Osteoblast (primary cell): ENCODE measurements around the gene ARHGAP27. TPM values are rescaled to one million over a fixed set of nuclear protein-coding genes. Genes with fewer than 3 reads are reported as not detected.

ENCODE experiments used
- DNase-seq: peaks from one replicate; pipeline ENCODE4 v3.0.0; 2011; ENCODE audit warnings: low spot score, mixed read lengths; ENCODE audit not compliant: insufficient read length; ENCODE audit errors: missing footprints
- H2AFZ ChIP-seq: 2 replicates; pipeline ENCODE4 v1.6.0; 2011; ENCODE audit warnings: mild to moderate bottlenecking, low read length
- H3K27ac ChIP-seq: 2 replicates; pipeline ENCODE4 v1.5.1; 2011; ENCODE audit warnings: mild to moderate bottlenecking, low read depth, low read length, moderate library complexity
- H3K27me3 ChIP-seq: 2 replicates; pipeline ENCODE4 v1.6.0; 2012; ENCODE audit warnings: mild to moderate bottlenecking, control low read depth, inconsistent platforms, low read length, moderate library complexity; ENCODE audit not compliant: insufficient read depth
- H3K36me3 ChIP-seq: 2 replicates; pipeline ENCODE4 v1.5.1; 2011; ENCODE audit warnings: mild to moderate bottlenecking, low read length, control low read depth, moderate library complexity; ENCODE audit not compliant: insufficient read depth
- H3K4me1 ChIP-seq: 2 replicates; pipeline ENCODE4 v1.5.1; 2011; ENCODE audit warnings: mild to moderate bottlenecking, low read length, control low read depth, moderate library complexity; ENCODE audit not compliant: insufficient read depth
- H3K4me2 ChIP-seq: 2 replicates; pipeline ENCODE4 v1.6.0; 2011; ENCODE audit warnings: mild to moderate bottlenecking, low read length; ENCODE audit not compliant: insufficient read depth
- H3K4me3 ChIP-seq: fragments of 200-600 bp; sonication (generic); 3 replicates; pipeline ENCODE4 v1.5.1; 2012; ENCODE audit warnings: mild to moderate bottlenecking, low read length, inconsistent platforms; ENCODE audit not compliant: insufficient read depth
- H3K79me2 ChIP-seq: 2 replicates; pipeline ENCODE4 v1.6.0; 2012; ENCODE audit warnings: mild to moderate bottlenecking, low read length, control low read depth, inconsistent platforms; ENCODE audit not compliant: insufficient read depth
- H3K9me3 ChIP-seq: 2 replicates; pipeline ENCODE4 v1.5.1; 2011; ENCODE audit warnings: low read depth, low read length, control low read depth
- H4K20me1 ChIP-seq: 2 replicates; pipeline ENCODE4 v1.6.0; 2012; ENCODE audit warnings: mild to moderate bottlenecking, low read length, control low read depth; ENCODE audit not compliant: insufficient read depth
- total RNA-seq: library from RNA; depleted of rRNA; stranded (reverse); fragments of >200 nt; gene quantifications from 2 replicates; pipeline ENCODE4 v1.2.3, GENCODE V29; 2012
- TF ChIP-seq, protein P1 (sequence below): IDR thresholded peaks from 2 replicates; pipeline ENCODE4 v1.5.1; 2011; ENCODE audit warnings: mild to moderate bottlenecking, low read depth, low read length, moderate library complexity; ENCODE audit errors: extremely low read depth

The ARHGAP27 gene
- total RNA-seq, 1 donor, result 2.9 TPM

DNA sequence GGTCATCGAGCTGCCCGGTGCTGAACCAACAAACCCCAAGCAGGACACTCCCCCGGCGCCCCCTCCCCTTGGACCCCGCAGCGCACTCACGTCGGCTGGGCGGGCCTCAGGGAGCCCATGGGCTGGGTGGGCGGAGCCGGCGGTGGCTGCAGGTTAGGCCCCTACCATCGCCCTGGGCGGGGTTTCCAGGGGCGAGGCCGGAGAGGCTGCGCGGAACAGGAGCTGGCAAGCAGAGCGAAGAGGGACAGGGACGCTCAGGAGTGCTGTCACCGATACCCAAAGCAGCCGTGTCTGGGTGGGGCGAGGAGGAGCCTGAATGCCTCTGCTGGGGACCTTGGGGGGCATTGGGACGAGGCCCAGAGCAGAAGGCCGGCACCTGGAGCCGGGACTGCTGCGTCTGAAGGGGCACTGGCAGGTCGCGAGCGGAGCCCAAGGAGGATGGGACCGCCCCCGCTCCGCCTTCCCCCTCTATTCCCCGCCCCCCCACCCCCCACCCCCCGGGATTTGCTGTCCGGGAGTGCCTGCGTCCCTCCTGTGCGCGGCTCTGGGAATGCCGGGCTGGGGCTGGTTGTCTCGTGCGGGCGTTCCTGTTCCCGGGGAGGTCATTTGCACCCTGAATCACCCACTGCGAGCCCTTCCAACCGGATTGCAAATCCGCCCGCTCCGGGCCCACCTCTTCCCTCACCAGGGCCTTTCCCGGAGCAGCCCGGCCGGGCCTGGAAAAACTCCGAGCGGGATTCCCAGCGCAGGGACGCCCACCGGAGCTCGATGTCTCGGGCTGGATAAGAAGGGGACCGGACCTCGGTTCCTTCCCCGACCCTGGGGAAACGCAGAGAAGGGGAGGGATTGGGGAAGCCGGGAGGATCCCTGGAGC is 902 bp downstream of the ARHGAP27 start:
- Histone ChIP-seq H2AFZ (no peak overlapping the region), H3K27ac (no peak overlapping the region), H3K36me3 (no peaks in the 10 kb centered on the region), H3K4me1 (peaks cover 7% of the 10 kb centered on the region), H3K79me2 (no peaks in the 10 kb centered on the region), H3K4me3 (peak overlapping the region; percentile 61), H3K27me3 (peaks cover 39% of the 10 kb centered on the region), H3K9me3 (no peaks in the 10 kb centered on the region), H4K20me1 (peaks cover 7% of the 10 kb centered on the region), H3K4me2 (peak overlapping the region; percentile 79)
- TF ChIP-seq, protein P1, sequence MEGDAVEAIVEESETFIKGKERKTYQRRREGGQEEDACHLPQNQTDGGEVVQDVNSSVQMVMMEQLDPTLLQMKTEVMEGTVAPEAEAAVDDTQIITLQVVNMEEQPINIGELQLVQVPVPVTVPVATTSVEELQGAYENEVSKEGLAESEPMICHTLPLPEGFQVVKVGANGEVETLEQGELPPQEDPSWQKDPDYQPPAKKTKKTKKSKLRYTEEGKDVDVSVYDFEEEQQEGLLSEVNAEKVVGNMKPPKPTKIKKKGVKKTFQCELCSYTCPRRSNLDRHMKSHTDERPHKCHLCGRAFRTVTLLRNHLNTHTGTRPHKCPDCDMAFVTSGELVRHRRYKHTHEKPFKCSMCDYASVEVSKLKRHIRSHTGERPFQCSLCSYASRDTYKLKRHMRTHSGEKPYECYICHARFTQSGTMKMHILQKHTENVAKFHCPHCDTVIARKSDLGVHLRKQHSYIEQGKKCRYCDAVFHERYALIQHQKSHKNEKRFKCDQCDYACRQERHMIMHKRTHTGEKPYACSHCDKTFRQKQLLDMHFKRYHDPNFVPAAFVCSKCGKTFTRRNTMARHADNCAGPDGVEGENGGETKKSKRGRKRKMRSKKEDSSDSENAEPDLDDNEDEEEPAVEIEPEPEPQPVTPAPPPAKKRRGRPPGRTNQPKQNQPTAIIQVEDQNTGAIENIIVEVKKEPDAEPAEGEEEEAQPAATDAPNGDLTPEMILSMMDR, result no peak
- DNase-seq, result peak; percentile 98

DNA sequence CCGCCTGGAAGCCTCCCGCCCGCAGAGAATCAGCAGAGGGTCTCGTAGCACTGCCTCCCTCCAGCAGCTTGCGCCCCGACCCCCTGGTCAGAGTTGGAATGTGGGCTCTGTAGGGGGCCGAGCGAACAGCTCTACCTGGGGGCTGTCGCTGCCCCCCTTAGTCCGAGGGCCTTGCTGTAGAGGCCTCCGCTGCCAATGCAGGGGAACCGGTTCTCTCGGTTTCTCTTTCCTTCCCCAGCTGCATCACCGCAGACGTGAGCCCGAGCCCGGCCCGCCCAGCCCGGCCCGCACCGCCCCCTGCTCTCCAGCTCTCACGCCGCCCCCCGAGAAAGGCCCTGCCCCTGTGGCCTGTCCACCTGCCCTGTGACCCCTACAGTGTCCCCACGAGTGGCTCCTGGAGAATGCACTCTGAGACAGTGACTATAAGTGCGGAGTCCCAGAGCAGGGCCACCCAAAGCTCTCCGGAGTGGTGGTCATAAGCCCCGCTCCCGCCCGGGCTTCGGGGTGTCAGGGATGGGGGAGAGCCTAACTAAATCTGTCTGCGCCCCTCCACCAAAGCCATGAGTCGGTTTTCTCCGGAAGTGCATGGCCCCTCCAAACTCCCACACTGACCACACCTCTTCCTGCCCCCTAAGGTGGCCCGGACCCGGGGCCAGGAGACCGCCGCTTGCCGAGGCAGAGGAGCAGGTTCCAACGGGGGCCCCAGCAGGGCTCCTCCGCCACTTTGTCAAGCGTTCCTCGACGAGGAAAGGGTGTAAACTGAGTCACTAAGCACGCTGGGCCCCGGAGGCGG is 1.7 kb downstream of the ARHGAP27 start:
- peak overlapping the region; percentile 79 for H3K4me2 ChIP-seq
- peaks cover 44% of the 10 kb centered on the region for H3K27me3 ChIP-seq
- H3K79me2 ChIP-seq, result no peaks in the 10 kb centered on the region
- TF ChIP-seq, protein P1, result no peak
- H3K4me1 ChIP-seq, result peaks cover 7% of the 10 kb centered on the region
- peak overlapping the region; percentile 61 for H3K4me3 ChIP-seq
- H2AFZ ChIP-seq, result no peak overlapping the region
- peaks cover 7% of the 10 kb centered on the region for H4K20me1 ChIP-seq
- peak; percentile 93 for DNase-seq
- no peaks in the 10 kb centered on the region for H3K9me3 ChIP-seq
- H3K36me3 ChIP-seq, result no peaks in the 10 kb centered on the region
- H3K27ac ChIP-seq, result no peak overlapping the region

DNA sequence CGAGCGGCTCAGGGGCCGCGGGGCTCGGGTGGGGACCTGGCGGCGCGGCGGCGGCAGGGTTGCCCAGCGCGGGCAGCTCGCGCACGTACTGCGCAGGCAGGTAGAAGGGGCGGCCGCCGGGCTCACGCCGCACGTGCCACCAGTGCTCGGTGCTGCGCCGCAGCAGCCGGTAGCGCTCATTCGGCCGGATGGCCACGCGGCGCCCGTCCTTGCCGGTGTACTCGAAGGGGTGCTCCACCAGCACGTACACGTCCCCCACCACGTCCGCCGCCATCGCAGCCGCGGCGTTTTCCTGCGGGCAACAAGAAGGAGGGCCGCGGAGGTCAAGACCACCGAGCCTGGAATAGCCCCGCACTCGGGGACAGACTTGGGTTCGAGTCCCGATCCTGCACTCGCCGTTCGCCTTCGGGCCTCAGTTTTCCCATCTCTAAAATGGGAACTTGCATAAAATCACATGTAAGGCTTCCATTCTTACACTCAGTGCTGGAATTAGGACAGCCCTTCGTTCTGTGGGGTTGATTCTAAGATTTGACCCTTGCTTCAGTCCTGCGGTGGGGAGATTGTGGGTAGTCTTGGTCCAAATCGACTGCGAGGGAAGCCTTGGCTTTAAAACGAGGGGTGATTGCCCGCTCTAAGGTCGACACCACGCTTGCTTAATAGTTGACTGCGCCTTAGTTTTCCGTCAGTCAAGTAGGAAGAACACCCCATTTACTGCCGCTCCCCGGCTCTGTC is 2.5 kb downstream of the ARHGAP27 start:
- H3K4me1 ChIP-seq, result peaks cover 7% of the 10 kb centered on the region
- DNase-seq, result peak; percentile 75
- H3K4me2 ChIP-seq, result peak overlapping the region; percentile 79
- peaks cover 44% of the 10 kb centered on the region for H3K27me3 ChIP-seq
- TF ChIP-seq, protein P1, result no peak
- H2AFZ ChIP-seq, result no peak overlapping the region
- H3K79me2 ChIP-seq, result no peaks in the 10 kb centered on the region
- no peaks in the 10 kb centered on the region for H3K36me3 ChIP-seq
- no peak overlapping the region for H3K27ac ChIP-seq
- H3K9me3 ChIP-seq, result no peaks in the 10 kb centered on the region
- H3K4me3 ChIP-seq, result peak overlapping the region; percentile 61
- H4K20me1 ChIP-seq, result peaks cover 7% of the 10 kb centered on the region
